H1 (cell line): ENCODE measurements around the gene RTN4RL1. TPM values are rescaled to one million over a fixed set of nuclear protein-coding genes. Genes with fewer than 3 reads are reported as not detected.

ENCODE experiments used
- CTCF ChIA-PET: fragments of 300-600 bp; sonication (Branson Sonifier 250); formaldehyde crosslinking; loops from one replicate; lab custom pipeline; 2021; ENCODE audit not compliant: partially characterized antibody; lab: Charles Lee
- POLR2A ChIA-PET: fragments of 300-600 bp; sonication (Branson Sonifier 250); formaldehyde crosslinking; loops from one replicate; lab custom pipeline; 2021; ENCODE audit warnings: inconsistent platforms; ENCODE audit not compliant: partially characterized antibody; lab: Charles Lee
- DNase-seq, 2 experiments: peaks; one replicate each; pipeline versions ENCODE4 v3.0.0 to v3.0.0-alpha.2; 2010 to 2022; ENCODE audit warnings: low spot score in 2 of 2, low read depth in 1 of 2, mixed read lengths in 1 of 2
- FAIRE-seq: peaks from 2 replicates; lab custom pipeline; 2011; peaks lifted over from hg19 to GRCh38; lab: Jason Lieb, UNC
- H2AFZ ChIP-seq: 2 replicates; pipeline ENCODE4 v1.8.1; 2012; ENCODE audit warnings: low read length, inconsistent platforms
- H2AK5ac ChIP-seq: 2 replicates; pipeline ENCODE4 v1.6.1; 2013; ENCODE audit warnings: low read depth, low read length
- H2BK120ac ChIP-seq: replicated peaks from 2 replicates; pipeline ENCODE3; 2013; ENCODE audit warnings: low read depth, low read length, inconsistent platforms
- H2BK12ac ChIP-seq: 2 replicates; pipeline ENCODE4 v1.6.1; 2013; ENCODE audit warnings: low read depth, low read length
- H2BK15ac ChIP-seq: 2 replicates; pipeline ENCODE4 v1.6.1; 2013; ENCODE audit warnings: low read length
- H2BK20ac ChIP-seq: 2 replicates; pipeline ENCODE4 v1.6.1; 2013; ENCODE audit warnings: low read length
- H2BK5ac ChIP-seq: 2 replicates; pipeline ENCODE4 v1.6.1; 2013; ENCODE audit warnings: low read depth, low read length
- H3K14ac ChIP-seq: 2 replicates; pipeline ENCODE4 v1.6.1; 2013; ENCODE audit warnings: inconsistent platforms; ENCODE audit not compliant: insufficient read length
- H3K18ac ChIP-seq: 2 replicates; pipeline ENCODE4 v1.6.1; 2013; ENCODE audit warnings: low read length; ENCODE audit errors: extremely low read depth
- H3K23ac ChIP-seq: 2 replicates; pipeline ENCODE4 v1.6.1; 2013; ENCODE audit warnings: inconsistent platforms; ENCODE audit not compliant: insufficient read length
- H3K23me2 ChIP-seq: 2 replicates; pipeline ENCODE4 v1.6.1; 2013; ENCODE audit warnings: low read depth, low read length
- H3K27ac ChIP-seq: 2 replicates; pipeline ENCODE4 v1.6.1; 2011; ENCODE audit warnings: low read depth, low read length, inconsistent platforms
- H3K27me3 ChIP-seq, 4 experiments: replicated peaks in 1 of 4; 1 replicate in 1 of 4; 2 replicates in 3 of 4; pipeline versions ENCODE4 v1.6.1 to v1.8.1; 2011 to 2013; ENCODE audit warnings: low read length in 3 of 4, mild to moderate bottlenecking in 3 of 4, inconsistent platforms in 2 of 4, mixed read lengths in 2 of 4, moderate library complexity in 1 of 4; ENCODE audit not compliant: control insufficient read depth in 3 of 4, insufficient read depth in 3 of 4; ENCODE audit errors: extremely low read depth in 1 of 4
- H3K36me3 ChIP-seq, 4 experiments: 2 replicates each; pipeline versions ENCODE4 v1.6.1 to v1.8.1; 2011 to 2013; ENCODE audit warnings: mild to moderate bottlenecking in 4 of 4, low read length in 3 of 4, moderate library complexity in 2 of 4, control low read depth in 1 of 4, inconsistent platforms in 1 of 4; ENCODE audit not compliant: insufficient read depth in 4 of 4, control insufficient read depth in 2 of 4
- H3K4ac ChIP-seq: replicated peaks from 2 replicates; pipeline ENCODE3; 2013; ENCODE audit warnings: low read length, low read depth, mixed read lengths, inconsistent platforms; ENCODE audit not compliant: insufficient read length
- H3K4me1 ChIP-seq, 4 experiments: replicated peaks in 1 of 4; 1 replicate in 1 of 4; 2 replicates in 3 of 4; pipeline versions ENCODE4 v1.6.1 to v1.8.1; 2011 to 2013; ENCODE audit warnings: low read length in 3 of 4, inconsistent platforms in 2 of 4, mixed read lengths in 1 of 4; ENCODE audit not compliant: insufficient read depth in 4 of 4, control insufficient read depth in 3 of 4
- H3K4me2 ChIP-seq, 2 experiments: 2 replicates each; pipeline versions ENCODE4 v1.6.1 to v1.8.1; 2011 to 2013; ENCODE audit warnings: low read depth in 2 of 2, low read length in 2 of 2, control low read depth in 1 of 2, inconsistent platforms in 1 of 2, mild to moderate bottlenecking in 1 of 2; ENCODE audit not compliant: insufficient read depth in 1 of 2
- H3K4me3 ChIP-seq, 4 experiments: fragments of 200-600, 300-600 bp in 1 of 4; sonication (generic), shearing (Covaris generic), sonication (Bioruptor Twin) in 1 of 4; 2 replicates each; pipeline versions ENCODE4 v1.5.1 to v1.8.1; 2011 to 2016; ENCODE audit warnings: low read length in 4 of 4, low read depth in 3 of 4, control low read depth in 2 of 4, inconsistent platforms in 2 of 4, mild to moderate bottlenecking in 2 of 4, mixed read lengths in 1 of 4, moderate library complexity in 1 of 4; ENCODE audit not compliant: insufficient read depth in 2 of 4; ENCODE audit errors: extremely low read depth in 1 of 4
- H3K56ac ChIP-seq: replicated peaks from 2 replicates; pipeline ENCODE3; 2013; ENCODE audit warnings: low read depth, mild to moderate bottlenecking, mixed read lengths, low read length, inconsistent platforms; ENCODE audit not compliant: insufficient read length
- H3K79me1 ChIP-seq: 2 replicates; pipeline ENCODE4 v1.6.1; 2013; ENCODE audit warnings: low read depth, low read length, control low read depth
- H3K79me2 ChIP-seq, 2 experiments: 2 replicates each; pipeline versions ENCODE4 v1.6.1 to v1.8.1; 2012 to 2013; ENCODE audit warnings: low read length in 2 of 2, mild to moderate bottlenecking in 2 of 2, inconsistent platforms in 1 of 2; ENCODE audit not compliant: insufficient read depth in 2 of 2, control insufficient read depth in 1 of 2
- H3K9ac ChIP-seq, 4 experiments: replicated peaks in 1 of 4; 1 replicate in 1 of 4; 2 replicates in 3 of 4; pipeline versions ENCODE4 v1.6.1 to v1.8.1; 2011 to 2013; ENCODE audit warnings: low read depth in 3 of 4, low read length in 3 of 4, control low read depth in 2 of 4, mild to moderate bottlenecking in 2 of 4, moderate library complexity in 2 of 4, inconsistent platforms in 1 of 4; ENCODE audit errors: extremely low read depth in 1 of 4
- H3K9me3 ChIP-seq, 2 experiments: 2 replicates each; pipeline versions ENCODE4 v1.6.1 to v1.8.1; 2012 to 2013; ENCODE audit warnings: mild to moderate bottlenecking in 2 of 2, moderate library complexity in 2 of 2, control low read depth in 1 of 2, inconsistent platforms in 1 of 2, low read depth in 1 of 2, low read length in 1 of 2, mixed read lengths in 1 of 2; ENCODE audit not compliant: insufficient read depth in 2 of 2
- H4K20me1 ChIP-seq, 2 experiments: replicated peaks in 1 of 2; 2 replicates each; pipeline versions ENCODE3 to v1.8.1; 2011 to 2013; ENCODE audit warnings: inconsistent platforms in 2 of 2, low read length in 2 of 2, mild to moderate bottlenecking in 1 of 2; ENCODE audit not compliant: insufficient read depth in 2 of 2, control insufficient read depth in 1 of 2
- H4K5ac ChIP-seq: 2 replicates; pipeline ENCODE4 v1.6.1; 2013; ENCODE audit warnings: low read length, low read depth, mixed read lengths, inconsistent platforms; ENCODE audit not compliant: insufficient read length
- H4K8ac ChIP-seq: 2 replicates; pipeline ENCODE4 v1.8.0; 2013; ENCODE audit warnings: mild to moderate bottlenecking, moderate library complexity, low read length, inconsistent platforms; ENCODE audit not compliant: insufficient read depth; ENCODE audit errors: extremely low read depth
- H4K91ac ChIP-seq: replicated peaks from 2 replicates; pipeline ENCODE3; 2013; ENCODE audit warnings: low read length, mixed read lengths, inconsistent platforms; ENCODE audit not compliant: insufficient read length
- CTBP2 ChIP-seq: IDR thresholded peaks from 2 replicates; pipeline ENCODE4 v1.7.0; 2011; ENCODE audit warnings: borderline replicate concordance, mild to moderate bottlenecking, moderate library complexity, mixed read lengths, low read length; ENCODE audit not compliant: insufficient read depth, insufficient read length
- SRF ChIP-seq: IDR thresholded peaks from 2 replicates; pipeline ENCODE4 v1.6.1; 2011; ENCODE audit warnings: mild to moderate bottlenecking, low read depth, low read length, moderate library complexity
- WGBS, 2 experiments: shearing (Covaris generic) in 1 of 2; methylation state at CpG; one replicate each; pipeline versions ENCODE4 v1.1.6 to v1.1.7; 2013 to 2015; ENCODE audit warnings: low lambda C conversion rate in 2 of 2, mixed read lengths in 2 of 2, inconsistent platforms in 1 of 2, low coverage in 1 of 2, missing lambda C conversion rate in 1 of 2; ENCODE audit not compliant: insufficient replicate concordance in 2 of 2, insufficient coverage in 1 of 2, insufficient read length in 1 of 2; ENCODE audit errors: extremely low coverage in 1 of 2, missing lambda C conversion rate in 1 of 2; 5-methylcytosine and 5-hydroxymethylcytosine counted together
- polyA plus RNA-seq, 7 experiments: library from polyadenylated mRNA; depleted of rRNA in 3 of 7; stranded (reverse) in 5 of 7; unstranded in 2 of 7; fragments of >200 nt in 5 of 7; fragments of 200-250 nt in 2 of 7; gene quantifications; 1 replicate in 5 of 7; 2 replicates in 1 of 7; 4 replicates in 1 of 7; pipeline versions ENCODE4 v1.2.1 to v1.2.3, GENCODE V29; 2011 to 2013; ENCODE audit warnings: missing spikeins in 2 of 7, mixed read lengths in 2 of 7
- total RNA-seq: library from RNA; stranded (reverse); fragmentation: NEBNext Ultra II Directional; extraction: Animal tissue kit (Norgen Biotek cat#: 25700); gene quantifications from 2 replicates; pipeline ENCODE4 v1.2.1, GENCODE V29; 2021

The RTN4RL1 gene
- total and polyA plus RNA-seq, 2 of the 8 experiments (the other 6 are each of a cell fraction or from before 2014, with no cell fraction given): 0.09 TPM; not detected in 1

DNA sequence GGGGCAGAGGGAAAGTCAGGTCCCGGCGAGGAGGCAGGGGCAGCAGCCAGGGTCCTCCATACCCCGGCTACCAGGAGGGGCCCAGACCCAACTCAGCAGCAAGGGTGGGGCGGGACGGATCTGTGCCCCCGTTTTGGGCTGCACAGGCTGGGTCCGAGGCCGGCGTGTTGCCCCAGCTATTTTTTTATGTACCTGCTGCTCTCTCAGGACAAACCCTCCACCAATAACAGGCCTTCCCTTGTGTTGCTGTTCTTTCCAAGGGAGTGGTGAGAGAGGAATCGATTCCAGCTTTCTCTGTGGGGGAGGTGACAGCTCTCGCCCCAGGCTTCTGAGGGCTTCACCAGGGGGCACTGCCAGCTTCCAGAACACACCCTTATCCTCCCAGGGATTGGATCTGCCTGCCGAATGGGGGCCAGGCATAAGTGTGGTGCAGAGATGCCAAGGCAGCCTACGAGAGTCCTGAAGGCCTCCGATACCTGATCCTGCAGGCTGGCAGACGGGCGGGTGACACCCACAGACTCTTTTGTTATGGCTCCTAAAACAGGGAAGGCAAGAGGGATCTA, 22.3 kb downstream of the RTN4RL1 start:
- Histone ChIP-seq H3K4ac (no peak overlapping the region), H3K23ac (no peak overlapping the region), H2BK120ac (no peak overlapping the region), H3K4me2 (0 out of 4 replicates have a peak overlapping the region, but pooled peaks of 1 of the 2 experiments have one; percentile 6), H3K4me3 (no peak overlapping the region), H3K27ac (no peak overlapping the region), H2BK12ac (no peak overlapping the region), H4K91ac (no peak overlapping the region), H3K18ac (no peak overlapping the region; the same call in none of the 2 replicates), H3K36me3 (no peaks in the 10 kb centered on the region), H3K14ac (no peak overlapping the region), H4K5ac (no peak overlapping the region), H2AK5ac (no peak overlapping the region), H3K56ac (no peak overlapping the region), H3K79me2 (no peaks in the 10 kb centered on the region), H3K9me3 (no peaks in the 10 kb centered on the region), H2BK5ac (no peak overlapping the region), H2BK20ac (no peak overlapping the region), H4K8ac (no peak overlapping the region; the same call in 1 of the 2 replicates), H3K27me3 (peaks cover 8 to 18% (median 17%) of the 10 kb centered on the region in 4 experiments), H2AFZ (no peak overlapping the region), H3K23me2 (peaks cover 4% of the 10 kb centered on the region; the same call in 1 of the 2 replicates), H2BK15ac (no peak overlapping the region), H3K4me1 (peaks cover 0 to 15% (median 3%) of the 10 kb centered on the region in 4 experiments; a peak in 6 of 7 replicates), H3K79me1 (no peaks in the 10 kb centered on the region), H4K20me1 (no peaks in the 10 kb centered on the region), H3K9ac (no peak overlapping the region)
- POLR2A ChIA-PET: interaction anchor here (0.6 kb wide), 1 partner anchor 98 kb away, joined by 3 read pairs; no protein-coding TSS in a partner anchor
- FAIRE-seq (no peak), DNase-seq (no peak)
- CTCF ChIA-PET: interaction anchor here (0.7 to 1.3 kb wide), 5 partner anchors 17 to 935 kb away, joined by 3 to 4 read pairs (median 3); no protein-coding TSS in a partner anchor
- TF ChIP-seq CTBP2: no peak
- TF ChIP-seq SRF: no peak
- 84% methylated on average over 16 of the region's 16 CpGs; no CpG with 5 or more reads in 1 of the 2 experiments for WGBS, 2 experiments
